SK-N-MC (cell line): ENCODE results near the gene KCNK10.

Experiments
- EZH2 ChIP-seq: fragments of 200-600 bp; sonication (generic); IDR thresholded peaks from one replicate; pipeline ENCODE4 v1.6.1; 2017; ENCODE audit warnings: antibody characterized with exemption
- POLR2AphosphoS5 ChIP-seq: IDR thresholded peaks from 2 replicates; pipeline ENCODE4 v1.6.1; 2012; ENCODE audit warnings: mild to moderate bottlenecking, low read depth, low read length, borderline replicate concordance

GRCh38 chr14:88142997-88143396 lies 180.1 kb downstream of the KCNK10 start:
- TF ChIP-seq EZH2 (no peak), POLR2AphosphoS5 (no peak)
